Endothelial cell of umbilical vein (primary cell): ENCODE measurements around the gene GABPA. TPM values are rescaled to one million over a fixed set of nuclear protein-coding genes. Genes with fewer than 3 reads are reported as not detected.

Experiments
- BruUV-seq: library from RNA; stranded (reverse); fragments of 400-500 nt; replicated peaks from 2 replicates; lab custom pipeline; 2021; lab: Mats Ljungman, UMichigan
- CTCF ChIA-PET: fragments of 300-600, 350-600 bp; sonication (Branson Sonifier 250); formaldehyde crosslinking; loops from one replicate; lab custom pipeline; 2021; ENCODE audit warnings: antibody characterized with exemption, inconsistent platforms; lab: Charles Lee
- POLR2A ChIA-PET: fragments of 300-600, 350-600 bp; sonication (Branson Sonifier 250); formaldehyde crosslinking; loops from one replicate; lab custom pipeline; 2021; ENCODE audit warnings: antibody characterized with exemption, inconsistent platforms; lab: Charles Lee
- DNase-seq: peaks from one replicate; pipeline ENCODE4 v3.0.0-alpha.2; 2011; ENCODE audit warnings: low read depth, low spot score
- FAIRE-seq: peaks from 2 replicates; lab custom pipeline; 2011; peaks lifted over from hg19 to GRCh38; lab: Jason Lieb, UNC
- H2AFZ ChIP-seq: 2 replicates; pipeline ENCODE4 v1.6.0; 2012; ENCODE audit warnings: low read depth, low read length, control low read depth, inconsistent platforms
- H3K27ac ChIP-seq: 2 replicates; pipeline ENCODE4 v1.5.1; 2011; ENCODE audit warnings: low read depth, mild to moderate bottlenecking, control low read depth, low read length, moderate library complexity; ENCODE audit not compliant: insufficient read depth
- H3K27me3 ChIP-seq, 2 experiments: 2 replicates each; pipeline versions ENCODE4 v1.6.0 to v1.6.1; 2011; ENCODE audit warnings: low read length in 2 of 2, mixed read lengths in 1 of 2; ENCODE audit not compliant: control insufficient read depth in 2 of 2, insufficient read depth in 2 of 2
- H3K36me3 ChIP-seq, 2 experiments: 2 replicates in 1 of 2; 3 replicates in 1 of 2; pipeline ENCODE4 v1.5.1; 2011; ENCODE audit warnings: low read length in 2 of 2, mild to moderate bottlenecking in 1 of 2, moderate library complexity in 1 of 2; ENCODE audit not compliant: control insufficient read depth in 2 of 2, insufficient read depth in 2 of 2; ENCODE audit errors: extremely low read depth in 1 of 2
- H3K4me1 ChIP-seq: 3 replicates; pipeline ENCODE4 v1.5.1; 2011; ENCODE audit warnings: mild to moderate bottlenecking, low read length; ENCODE audit not compliant: control insufficient read depth, insufficient read depth; ENCODE audit errors: extremely low read depth
- H3K4me2 ChIP-seq: 2 replicates; pipeline ENCODE4 v1.6.1; 2011; ENCODE audit warnings: low read length, control low read depth, mixed read lengths; ENCODE audit not compliant: insufficient read depth
- H3K4me3 ChIP-seq, 3 experiments: fragments of 200-600 bp in 1 of 3; sonication (generic), shearing (Covaris generic) in 1 of 3; replicated peaks in 1 of 3; 2 replicates each; pipeline ENCODE4 v1.5.1; 2011 to 2016; ENCODE audit warnings: control low read depth in 3 of 3, low read length in 3 of 3, mild to moderate bottlenecking in 2 of 3, inconsistent platforms in 1 of 3, low read depth in 1 of 3, moderate library complexity in 1 of 3; ENCODE audit not compliant: insufficient read depth in 1 of 3
- H3K79me2 ChIP-seq: 2 replicates; pipeline ENCODE4 v1.6.0; 2012; ENCODE audit warnings: low read length, inconsistent platforms; ENCODE audit not compliant: control insufficient read depth, insufficient read depth
- H3K9ac ChIP-seq: replicated peaks from 2 replicates; pipeline ENCODE3; 2011; ENCODE audit warnings: low read length, control low read depth; ENCODE audit not compliant: insufficient read depth; ENCODE audit errors: extremely low read depth
- H3K9me1 ChIP-seq: replicated peaks from 3 replicates; pipeline ENCODE4 v1.6.0; 2011; ENCODE audit warnings: mild to moderate bottlenecking, low read length; ENCODE audit not compliant: control insufficient read depth, insufficient read depth; ENCODE audit errors: extremely low read depth
- H3K9me3 ChIP-seq: replicated peaks from 2 replicates; pipeline ENCODE4 v1.5.1; 2012; ENCODE audit warnings: low read length, inconsistent platforms; ENCODE audit not compliant: control insufficient read depth, insufficient read depth
- H4K20me1 ChIP-seq: replicated peaks from 2 replicates; pipeline ENCODE3; 2011; ENCODE audit warnings: mild to moderate bottlenecking, low read length; ENCODE audit not compliant: control insufficient read depth, insufficient read depth; ENCODE audit errors: extremely low read depth
- CTCF ChIP-seq, 2 donors: IDR thresholded peaks; 1 replicate in 1 of 2; 2 replicates in 1 of 2; pipeline ENCODE4 v1.5.1; 2011; ENCODE audit warnings: low read length in 2 of 2, mild to moderate bottlenecking in 2 of 2, moderate library complexity in 2 of 2, control low read depth in 1 of 2, inconsistent platforms in 1 of 2, low read depth in 1 of 2; ENCODE audit not compliant: insufficient read depth in 1 of 2; ENCODE audit errors: extremely low read depth in 1 of 2
- EZH2 ChIP-seq: IDR thresholded peaks from 2 replicates; pipeline ENCODE4 v1.6.1; 2012; ENCODE audit warnings: borderline replicate concordance, low read depth, mild to moderate bottlenecking, moderate library complexity, low read length, inconsistent platforms; ENCODE audit not compliant: severe bottlenecking
- FOS ChIP-seq: IDR thresholded peaks from 2 replicates; pipeline ENCODE4 v1.6.1; 2011; ENCODE audit warnings: mild to moderate bottlenecking, low read length, moderate library complexity, borderline replicate concordance; ENCODE audit not compliant: insufficient read depth
- GATA2 ChIP-seq: IDR thresholded peaks from 2 replicates; pipeline ENCODE4 v1.7.0; 2011; ENCODE audit warnings: low read depth, mild to moderate bottlenecking, moderate library complexity, mixed read lengths, low read length; ENCODE audit not compliant: insufficient read length, insufficient read depth
- JUN ChIP-seq: IDR thresholded peaks from 2 replicates; pipeline ENCODE4 v1.6.1; 2011; ENCODE audit warnings: borderline replicate concordance, low read depth; ENCODE audit not compliant: insufficient read length, insufficient read depth
- MYC ChIP-seq: IDR thresholded peaks from one replicate; pipeline ENCODE4 v1.6.1; 2011; ENCODE audit warnings: mild to moderate bottlenecking, low read depth, low read length
- POLR2A ChIP-seq: IDR thresholded peaks from 2 replicates; pipeline ENCODE4 v1.6.1; 2012; ENCODE audit warnings: low read depth, mild to moderate bottlenecking, control low read depth, low read length
- POLR2AphosphoS5 ChIP-seq: IDR thresholded peaks from 2 replicates; pipeline ENCODE4 v1.6.1; 2012; ENCODE audit warnings: low read depth, mild to moderate bottlenecking, control low read depth, low read length, moderate library complexity; ENCODE audit not compliant: insufficient read depth
- dilution Hi-C: fragments of 300-500 bp; cut with MboI; formaldehyde crosslinking; loops from one replicate; pipeline ENCODE4 v1.15.0; 2019; ENCODE audit warnings: low sequenced_read_pairs; ENCODE audit not compliant: extremely low pct_ligation_motif_present
- intact Hi-C: fragments of 100-400 bp; cut with micrococcal nuclease; formaldehyde crosslinking; loops from one replicate; pipeline ENCODE4 v1.10.0; 2022
- polyA plus RNA-seq, 4 experiments: library from polyadenylated mRNA; depleted of rRNA in 3 of 4; stranded (reverse) in 3 of 4; unstranded in 1 of 4; fragments of >200 nt; gene quantifications; 2 replicates each; pipeline versions ENCODE4 v1.2.1 to v1.2.3, GENCODE V29; 2011 to 2012; ENCODE audit warnings: missing spikeins in 1 of 4
- total RNA-seq: library from RNA; stranded (reverse); gene quantifications from 2 replicates; pipeline ENCODE4 v1.2.3, GENCODE V29; 2021
- TF ChIP-seq, protein P1 (sequence below): IDR thresholded peaks from 2 replicates; pipeline ENCODE4 v1.6.1; 2011; ENCODE audit not compliant: insufficient read depth, insufficient read length

GABPA gene
- total and polyA plus RNA-seq, 2 donors (not counting 3 experiments of a cell fraction or from before 2014, with no cell fraction given), result 5.8 to 21.0 TPM

GRCh38 chr21:25806060-25806459 is 71.3 kb downstream of the GABPA start:
- no peaks in the 10 kb centered on the region for H3K9me3 ChIP-seq
- dilution Hi-C loops (no loop called here), intact Hi-C loops (no loop called here)
- H3K4me3 ChIP-seq, result no peak overlapping the region
- FAIRE-seq, result no peak
- H3K27ac ChIP-seq, result no peak overlapping the region
- H3K9me1 ChIP-seq, result no peaks in the 10 kb centered on the region
- H4K20me1 ChIP-seq, result no peaks in the 10 kb centered on the region
- H3K36me3 ChIP-seq, result no peaks in the 10 kb centered on the region
- ChIA-PET POLR2A (no interaction called here), CTCF (no interaction called here)
- H3K9ac ChIP-seq, result no peak overlapping the region
- peaks cover 0 to 7% of the 10 kb centered on the region in 2 experiments for H3K27me3 ChIP-seq
- H2AFZ ChIP-seq, result no peak overlapping the region
- TF ChIP-seq GATA2, result no peak
- no peak for TF ChIP-seq POLR2AphosphoS5
- TF ChIP-seq FOS, result no peak
- TF ChIP-seq, protein P1, sequence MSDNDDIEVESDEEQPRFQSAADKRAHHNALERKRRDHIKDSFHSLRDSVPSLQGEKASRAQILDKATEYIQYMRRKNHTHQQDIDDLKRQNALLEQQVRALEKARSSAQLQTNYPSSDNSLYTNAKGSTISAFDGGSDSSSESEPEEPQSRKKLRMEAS, result no peak
- no peak for TF ChIP-seq JUN
- no peak for TF ChIP-seq CTCF (IDR thresholded peaks at IDR 0.05; ENCODE audit: extremely low read depth in 1 of 2, insufficient read depth in 1 of 2, low read depth in 1 of 2, low read length in 2 of 2)
- no peak for TF ChIP-seq MYC
- no peak for TF ChIP-seq POLR2A
- TF ChIP-seq EZH2, result no peak
- DNase-seq, result no peak
- BruUV-seq, result no TSS peak
- no peaks in the 10 kb centered on the region for H3K79me2 ChIP-seq
- no peaks in the 10 kb centered on the region for H3K4me1 ChIP-seq
- H3K4me2 ChIP-seq, result no peak overlapping the region
